Endothelial cell of hepatic sinusoid (primary cell): Measurements from ENCODE around the gene BEGAIN.

Experiments
- in situ Hi-C: cut with HindIII; loops from 2 replicates; pipeline ENCODE4 v1.10.0; 2017; ENCODE audit warnings: low sequenced_read_pairs

The BEGAIN gene

GRCh38 chr14:100568998-100569733 lies 18.1 kb downstream of the BEGAIN start:
- in situ Hi-C loops = no loop called here

GRCh38 chr14:100568164-100568997 lies 18.8 kb downstream of the BEGAIN start:
- in situ Hi-C loops = no loop called here

- in situ Hi-C loops = no loop called here
Measured at GRCh38 chr14:100567877-100568163, 19.4 kb downstream of the BEGAIN start.

GRCh38 chr14:100567009-100567876 lies 20.0 kb downstream of the BEGAIN start:
- in situ Hi-C loops = no loop called here

- in situ Hi-C loops = no loop called here
Measured at GRCh38 chr14:100566586-100566985, 20.6 kb downstream of the BEGAIN start.

GRCh38 chr14:100566119-100566518 lies 21.1 kb downstream of the BEGAIN start:
- in situ Hi-C loops = no loop called here

- in situ Hi-C loops = no loop called here
Measured at GRCh38 chr14:100565650-100566049, 21.6 kb downstream of the BEGAIN start.

GRCh38 chr14:100564512-100564911 lies 22.7 kb downstream of the BEGAIN start:
- in situ Hi-C loops = no loop called here

- in situ Hi-C loops = no loop called here
Measured at GRCh38 chr14:100562751-100563150, 24.5 kb downstream of the BEGAIN start.

- in situ Hi-C loops = no loop called here
Measured at GRCh38 chr14:100561005-100561404, 26.2 kb downstream of the BEGAIN start.

GRCh38 chr14:100560471-100560870 lies 26.7 kb downstream of the BEGAIN start:
- in situ Hi-C loops = no loop called here

GRCh38 chr14:100559455-100559854 lies 27.8 kb downstream of the BEGAIN start:
- in situ Hi-C loops = no loop called here

GRCh38 chr14:100558966-100559365 lies 28.3 kb downstream of the BEGAIN start:
- in situ Hi-C loops = no loop called here

- in situ Hi-C loops = no loop called here
Measured at GRCh38 chr14:100558226-100558625, 29.0 kb downstream of the BEGAIN start.

- in situ Hi-C loops = no loop called here
Measured at GRCh38 chr14:100557658-100558057, 29.6 kb downstream of the BEGAIN start.

- in situ Hi-C loops = no loop called here
Measured at GRCh38 chr14:100556936-100557505, 30.2 kb downstream of the BEGAIN start.

GRCh38 chr14:100556140-100556475 lies 31.1 kb downstream of the BEGAIN start:
- in situ Hi-C loops = no loop called here

- in situ Hi-C loops = no loop called here
Measured at GRCh38 chr14:100555436-100556139, 31.6 kb downstream of the BEGAIN start.

- in situ Hi-C loops = no loop called here
Measured at GRCh38 chr14:100554696-100555320, 32.4 kb downstream of the BEGAIN start.

GRCh38 chr14:100554082-100554677 lies 33.0 kb downstream of the BEGAIN start:
- in situ Hi-C loops = no loop called here
